ENCODE results near the gene CISH.

Gene CISH

DNA sequence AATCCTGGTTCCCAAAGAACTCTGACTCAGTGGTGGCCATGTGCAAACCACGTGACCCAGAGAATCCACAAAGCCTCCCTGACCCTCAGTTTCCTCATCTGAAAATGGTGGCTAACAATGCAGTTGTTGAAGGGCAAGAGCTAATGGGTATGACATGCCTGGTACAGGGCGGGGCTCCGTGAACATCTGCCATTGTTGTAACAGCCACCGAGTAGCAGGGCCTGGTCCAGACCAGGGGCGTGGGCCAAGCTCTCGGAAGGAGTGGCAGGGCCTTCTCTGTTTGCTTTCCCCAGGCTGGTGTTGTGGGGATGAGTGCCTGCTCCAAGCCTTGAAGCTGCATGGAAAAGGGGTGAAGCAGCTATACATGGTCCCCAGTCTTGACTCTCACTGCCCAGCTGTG, 18.8 kb upstream of the CISH start:
- H3K4me3 ChIP-seq (ENCODE audit: low read depth, low read length), result no peak overlapping the region
- no peak for DNase-seq (ENCODE audit: low read depth)
- TF ChIP-seq MYC (IDR thresholded peaks at IDR 0.05; ENCODE audit: low read depth, low read length), result no peak
- TF ChIP-seq, protein P1, sequence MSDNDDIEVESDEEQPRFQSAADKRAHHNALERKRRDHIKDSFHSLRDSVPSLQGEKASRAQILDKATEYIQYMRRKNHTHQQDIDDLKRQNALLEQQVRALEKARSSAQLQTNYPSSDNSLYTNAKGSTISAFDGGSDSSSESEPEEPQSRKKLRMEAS (IDR thresholded peaks at IDR 0.05; ENCODE audit: low read depth, low read length), result no peak
- TF ChIP-seq, protein P2, sequence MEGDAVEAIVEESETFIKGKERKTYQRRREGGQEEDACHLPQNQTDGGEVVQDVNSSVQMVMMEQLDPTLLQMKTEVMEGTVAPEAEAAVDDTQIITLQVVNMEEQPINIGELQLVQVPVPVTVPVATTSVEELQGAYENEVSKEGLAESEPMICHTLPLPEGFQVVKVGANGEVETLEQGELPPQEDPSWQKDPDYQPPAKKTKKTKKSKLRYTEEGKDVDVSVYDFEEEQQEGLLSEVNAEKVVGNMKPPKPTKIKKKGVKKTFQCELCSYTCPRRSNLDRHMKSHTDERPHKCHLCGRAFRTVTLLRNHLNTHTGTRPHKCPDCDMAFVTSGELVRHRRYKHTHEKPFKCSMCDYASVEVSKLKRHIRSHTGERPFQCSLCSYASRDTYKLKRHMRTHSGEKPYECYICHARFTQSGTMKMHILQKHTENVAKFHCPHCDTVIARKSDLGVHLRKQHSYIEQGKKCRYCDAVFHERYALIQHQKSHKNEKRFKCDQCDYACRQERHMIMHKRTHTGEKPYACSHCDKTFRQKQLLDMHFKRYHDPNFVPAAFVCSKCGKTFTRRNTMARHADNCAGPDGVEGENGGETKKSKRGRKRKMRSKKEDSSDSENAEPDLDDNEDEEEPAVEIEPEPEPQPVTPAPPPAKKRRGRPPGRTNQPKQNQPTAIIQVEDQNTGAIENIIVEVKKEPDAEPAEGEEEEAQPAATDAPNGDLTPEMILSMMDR (IDR thresholded peaks at IDR 0.05; ENCODE audit: low read depth, low read length), result no peak
- no peak for TF ChIP-seq POLR2A (IDR thresholded peaks at IDR 0.05; ENCODE audit: extremely low read depth, insufficient read length)

DNA sequence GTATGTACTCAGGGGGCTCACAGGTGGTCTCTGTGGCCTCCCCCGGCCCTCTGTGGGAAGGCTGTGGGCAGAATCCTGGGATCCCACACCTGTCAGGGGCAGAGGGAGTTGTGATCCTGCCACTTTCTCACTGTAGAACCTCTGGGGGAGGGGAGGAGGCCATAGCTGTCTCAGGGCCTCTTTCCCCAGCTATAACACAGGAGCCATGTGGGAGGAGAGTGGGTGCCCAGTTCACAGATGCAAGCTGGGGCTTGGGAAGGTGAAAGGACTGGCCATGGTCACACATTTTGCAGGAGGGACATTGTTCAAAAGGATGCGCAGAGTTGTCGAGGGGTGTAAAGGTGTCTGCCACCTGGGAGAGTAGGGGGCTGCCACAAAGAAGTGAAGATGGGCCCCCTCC, 17.0 kb upstream of the CISH start:
- no peak for DNase-seq (ENCODE audit: low read depth)
- TF ChIP-seq POLR2A (IDR thresholded peaks at IDR 0.05; ENCODE audit: extremely low read depth, insufficient read length) (no peak), MYC (IDR thresholded peaks at IDR 0.05; ENCODE audit: low read depth, low read length) (no peak)
- TF ChIP-seq, protein P2 (IDR thresholded peaks at IDR 0.05; ENCODE audit: low read depth, low read length), result no peak
- TF ChIP-seq, protein P1 (IDR thresholded peaks at IDR 0.05; ENCODE audit: low read depth, low read length), result no peak
- no peak overlapping the region for H3K4me3 ChIP-seq (ENCODE audit: low read depth, low read length)

DNA sequence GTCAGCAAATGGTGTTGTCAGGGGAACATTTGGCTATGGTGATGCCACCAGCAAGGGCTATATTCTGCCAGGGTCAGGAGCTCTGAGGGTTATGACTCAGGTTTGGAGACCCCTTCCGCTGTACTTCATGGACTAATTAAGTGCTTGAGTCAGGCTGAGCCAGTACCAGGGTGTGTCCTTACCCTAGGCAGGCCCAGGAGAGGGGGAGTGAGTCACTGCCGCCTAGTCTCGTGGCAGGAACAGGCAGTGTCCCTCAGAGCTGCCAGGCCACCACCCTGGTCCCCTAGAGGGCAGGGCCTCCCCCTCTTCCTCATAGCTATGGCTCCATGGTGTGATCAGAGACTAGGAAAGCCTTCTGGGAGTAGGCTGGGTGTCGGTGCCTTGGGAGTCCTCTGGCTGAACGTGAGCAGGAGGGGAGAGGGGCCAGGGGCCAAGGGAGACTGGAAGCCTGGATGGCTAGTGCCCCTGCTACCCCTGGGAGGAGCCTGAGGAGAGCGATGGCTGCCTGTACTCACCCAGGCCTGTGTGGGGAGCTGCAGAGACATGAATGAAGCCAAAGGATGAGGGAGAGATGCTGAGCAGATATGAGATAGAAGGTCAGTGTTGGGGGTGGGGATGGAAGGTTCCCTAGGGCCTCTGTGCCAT, 16.0 kb upstream of the CISH start:
- no peak for TF ChIP-seq POLR2A (IDR thresholded peaks at IDR 0.05; ENCODE audit: extremely low read depth, insufficient read length)
- no peak overlapping the region for H3K4me3 ChIP-seq (ENCODE audit: low read depth, low read length)
- DNase-seq (ENCODE audit: low read depth), result peak; percentile 72

DNA sequence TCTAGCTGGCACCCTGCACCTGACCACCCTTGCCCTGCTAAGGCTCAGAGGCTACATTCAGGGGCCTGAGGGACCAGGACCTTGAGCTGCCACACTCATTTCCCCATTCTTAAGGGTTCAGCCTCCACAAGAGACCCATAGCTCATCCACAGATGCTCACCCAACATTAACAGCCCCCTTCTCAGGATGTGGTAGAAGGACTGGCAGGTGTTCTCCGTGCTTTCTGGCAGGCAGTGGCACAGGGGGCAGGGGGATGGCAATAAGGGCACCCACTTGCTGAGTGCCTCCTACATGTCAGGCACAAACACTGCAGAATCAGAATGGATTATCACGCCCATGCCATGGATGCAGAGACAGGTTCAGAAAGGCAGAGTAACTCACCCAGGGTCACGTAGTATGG, 14.8 kb upstream of the CISH start:
- H3K4me3 ChIP-seq (ENCODE audit: low read depth, low read length), result no peak overlapping the region
- TF ChIP-seq POLR2A (IDR thresholded peaks at IDR 0.05; ENCODE audit: extremely low read depth, insufficient read length), result no peak
- TF ChIP-seq MYC (IDR thresholded peaks at IDR 0.05; ENCODE audit: low read depth, low read length), result no peak
- TF ChIP-seq, protein P2 (IDR thresholded peaks at IDR 0.05; ENCODE audit: low read depth, low read length), result no peak
- TF ChIP-seq, protein P1 (IDR thresholded peaks at IDR 0.05; ENCODE audit: low read depth, low read length), result no peak
- no peak for DNase-seq (ENCODE audit: low read depth)

DNA sequence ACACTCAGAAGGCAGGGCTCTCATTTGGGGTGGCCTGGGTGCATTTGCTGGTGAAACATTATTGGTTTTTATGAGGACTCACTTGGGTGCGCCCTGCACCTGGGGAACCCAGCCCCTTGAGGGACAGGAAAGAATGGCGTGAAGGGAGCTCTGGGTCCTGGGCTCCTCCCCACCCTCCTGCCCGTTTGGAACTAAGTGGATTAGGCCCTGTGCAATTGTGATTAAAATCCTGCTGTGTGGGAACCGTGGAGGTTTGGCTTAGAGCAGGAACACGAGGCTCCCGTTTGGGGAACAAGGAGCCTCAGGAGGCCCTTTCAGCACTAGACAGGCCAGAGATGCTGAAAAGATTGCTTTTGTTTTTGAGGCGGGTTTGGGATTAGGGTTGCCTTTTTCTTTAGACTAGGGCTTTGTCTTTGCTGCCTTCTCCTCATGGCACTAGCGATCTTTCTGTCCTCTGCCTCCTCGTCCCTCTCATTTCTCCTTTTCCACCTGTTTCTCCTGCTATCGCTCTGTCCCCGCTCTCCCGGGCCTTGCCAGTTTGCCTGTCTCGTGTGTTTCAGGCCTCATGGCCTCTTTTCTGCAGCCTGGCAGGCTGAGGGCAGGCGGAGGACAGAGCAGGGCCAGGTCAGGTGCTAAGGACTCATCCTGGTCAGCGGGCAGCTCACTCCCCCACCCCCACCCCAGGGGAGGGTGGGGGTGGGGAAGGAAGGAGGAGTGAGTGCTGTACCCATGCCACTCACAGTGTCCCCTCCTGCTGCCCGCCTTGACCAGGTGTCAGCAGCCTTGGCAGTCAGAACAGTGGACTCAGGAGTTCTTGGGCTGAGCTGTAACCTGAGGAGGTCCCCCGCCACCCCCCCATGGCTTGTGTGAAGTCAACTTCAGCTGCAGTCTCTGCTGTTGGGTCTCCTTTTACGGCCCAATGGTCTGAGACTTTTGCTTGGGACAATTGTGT, 13.9 kb upstream of the CISH start:
- TF ChIP-seq MYC (IDR thresholded peaks at IDR 0.05; ENCODE audit: low read depth, low read length) (no peak), POLR2A (IDR thresholded peaks at IDR 0.05; ENCODE audit: extremely low read depth, insufficient read length) (no peak)
- TF ChIP-seq, protein P2 (IDR thresholded peaks at IDR 0.05; ENCODE audit: low read depth, low read length), result no peak
- TF ChIP-seq, protein P1 (IDR thresholded peaks at IDR 0.05; ENCODE audit: low read depth, low read length), result no peak
- no peak for DNase-seq (ENCODE audit: low read depth)

DNA sequence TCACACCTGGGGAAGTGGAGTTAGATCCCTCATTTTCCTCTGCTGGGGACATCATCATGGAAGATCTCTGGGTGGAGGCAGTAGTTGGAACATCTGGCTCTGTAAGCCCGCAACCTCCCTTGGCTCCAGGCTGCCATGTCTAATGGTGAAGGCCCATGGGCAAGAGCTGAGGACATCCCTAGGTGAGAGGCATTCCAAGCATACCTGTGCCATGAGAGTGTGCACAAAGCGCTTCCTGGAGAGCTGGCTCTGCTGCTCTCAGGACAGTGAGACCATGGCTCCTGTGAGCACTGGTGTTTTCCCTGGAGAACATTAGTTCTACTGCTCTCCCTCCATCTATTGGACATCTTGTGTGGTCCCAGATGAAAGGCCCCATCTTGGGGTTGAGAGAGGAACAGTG, 13.1 kb upstream of the CISH start:
- DNase-seq (ENCODE audit: low read depth), result no peak
- TF ChIP-seq, protein P2 (IDR thresholded peaks at IDR 0.05; ENCODE audit: low read depth, low read length), result no peak
- TF ChIP-seq, protein P1 (IDR thresholded peaks at IDR 0.05; ENCODE audit: low read depth, low read length), result no peak
- TF ChIP-seq MYC (IDR thresholded peaks at IDR 0.05; ENCODE audit: low read depth, low read length) (no peak), POLR2A (IDR thresholded peaks at IDR 0.05; ENCODE audit: extremely low read depth, insufficient read length) (no peak)
- no peak overlapping the region for H3K4me3 ChIP-seq (ENCODE audit: low read depth, low read length)

More for the DNA sequence above, 13.9 kb upstream of the CISH start:
- H3K4me3 ChIP-seq (ENCODE audit: low read depth, low read length), result no peak overlapping the region

All from NB4 (cell line).